Measurements from ENCODE around the gene CRCP. TPM values are rescaled to one million over a fixed set of nuclear protein-coding genes. Genes with fewer than 3 reads are reported as not detected.

CRCP gene
- polyA plus RNA-seq, 1 donor (not counting 4 experiments of a cell fraction or from before 2014, with no cell fraction given), result 25.4 TPM

DNA sequence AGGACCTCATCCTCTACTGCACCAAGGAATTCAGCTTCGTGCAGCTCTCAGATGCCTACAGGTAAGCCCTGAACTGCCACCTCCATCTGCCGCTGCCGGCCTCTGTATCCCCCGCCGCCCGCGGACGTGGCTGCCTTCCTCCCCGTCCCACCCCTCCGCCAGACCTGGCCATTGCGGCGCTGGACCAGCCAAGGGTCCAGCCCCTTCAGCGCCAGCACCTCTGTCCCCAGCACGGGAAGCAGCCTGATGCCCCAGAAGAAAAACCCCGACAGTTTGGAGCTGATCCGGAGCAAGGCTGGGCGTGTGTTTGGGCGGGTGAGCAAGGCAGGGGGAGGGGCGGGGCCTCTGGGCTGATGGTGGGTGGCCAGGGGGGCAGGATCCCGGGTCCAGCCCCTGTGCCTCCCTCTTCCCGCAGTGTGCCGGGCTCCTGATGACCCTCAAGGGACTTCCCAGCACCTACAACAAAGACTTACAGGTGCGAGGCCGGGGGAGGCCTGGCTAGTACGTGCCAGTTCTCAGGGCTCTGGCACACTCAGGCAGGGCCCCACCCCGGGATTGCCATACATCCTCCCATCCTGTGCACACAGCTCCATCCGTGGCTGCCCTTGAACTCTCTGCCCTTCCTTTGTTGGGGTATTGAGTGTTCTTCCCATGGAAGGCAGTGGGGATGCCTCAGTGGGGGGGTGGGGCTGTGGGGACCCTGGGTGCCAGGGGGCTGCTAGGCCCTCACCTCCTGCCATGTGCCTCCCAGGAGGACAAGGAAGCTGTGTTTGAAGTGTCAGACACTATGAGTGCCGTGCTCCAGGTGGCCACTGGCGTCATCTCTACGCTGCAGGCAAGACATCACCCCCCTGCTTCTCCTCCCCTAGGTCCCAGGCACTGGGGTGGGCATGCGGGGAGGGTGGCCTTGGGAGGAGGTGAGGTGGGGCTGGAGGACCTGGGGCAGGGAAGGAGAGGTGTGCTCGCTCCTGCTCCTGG, 25.5 kb upstream of the CRCP start:
- no peak overlapping the region for H3K9ac ChIP-seq (ENCODE audit: control insufficient read depth, extremely low read depth, insufficient read depth, low read length)
- H3K9me3 ChIP-seq (ENCODE audit: control insufficient read depth, low read depth, low read length), result no peaks in the 10 kb centered on the region
- DNase-seq (ENCODE audit: low read depth, low spot score) (no peak), FAIRE-seq (no peak)
- H3K9me1 ChIP-seq (ENCODE audit: control insufficient read depth, extremely low read depth, insufficient read depth, low read length), result no peaks in the 10 kb centered on the region
- H2AFZ ChIP-seq (ENCODE audit: control insufficient read depth, low read length), result no peak overlapping the region
- H3K79me2 ChIP-seq (ENCODE audit: control insufficient read depth, insufficient read depth, low read length), result no peaks in the 10 kb centered on the region
- H3K36me3 ChIP-seq (ENCODE audit: control insufficient read depth in 2 of 2, extremely low read depth in 1 of 2, insufficient read depth in 2 of 2, low read length in 2 of 2), result peaks cover 0 to 13% of the 10 kb centered on the region in 2 experiments
- no peaks in the 10 kb centered on the region for H3K4me1 ChIP-seq (ENCODE audit: control insufficient read depth, extremely low read depth, insufficient read depth, low read length)
- H3K4me3 ChIP-seq (ENCODE audit: control insufficient read depth in 2 of 3, extremely low read depth in 1 of 3, insufficient read depth in 2 of 3, low read depth in 1 of 3, low read length in 3 of 3), result no peak overlapping the region
- H4K20me1 ChIP-seq (ENCODE audit: control insufficient read depth, extremely low read depth, insufficient read depth, low read length), result no peaks in the 10 kb centered on the region
- H3K27ac ChIP-seq (ENCODE audit: control insufficient read depth, insufficient read depth, low read length), result no peak overlapping the region
- dilution Hi-C loops (cut with MboI; ENCODE audit: extremely low pct_ligation_motif_present, low sequenced_read_pairs), result no loop called here
- H3K4me2 ChIP-seq (ENCODE audit: control insufficient read depth, extremely low read depth, insufficient read depth, low read depth, low read length), result no peak overlapping the region
- TF ChIP-seq, protein P1, sequence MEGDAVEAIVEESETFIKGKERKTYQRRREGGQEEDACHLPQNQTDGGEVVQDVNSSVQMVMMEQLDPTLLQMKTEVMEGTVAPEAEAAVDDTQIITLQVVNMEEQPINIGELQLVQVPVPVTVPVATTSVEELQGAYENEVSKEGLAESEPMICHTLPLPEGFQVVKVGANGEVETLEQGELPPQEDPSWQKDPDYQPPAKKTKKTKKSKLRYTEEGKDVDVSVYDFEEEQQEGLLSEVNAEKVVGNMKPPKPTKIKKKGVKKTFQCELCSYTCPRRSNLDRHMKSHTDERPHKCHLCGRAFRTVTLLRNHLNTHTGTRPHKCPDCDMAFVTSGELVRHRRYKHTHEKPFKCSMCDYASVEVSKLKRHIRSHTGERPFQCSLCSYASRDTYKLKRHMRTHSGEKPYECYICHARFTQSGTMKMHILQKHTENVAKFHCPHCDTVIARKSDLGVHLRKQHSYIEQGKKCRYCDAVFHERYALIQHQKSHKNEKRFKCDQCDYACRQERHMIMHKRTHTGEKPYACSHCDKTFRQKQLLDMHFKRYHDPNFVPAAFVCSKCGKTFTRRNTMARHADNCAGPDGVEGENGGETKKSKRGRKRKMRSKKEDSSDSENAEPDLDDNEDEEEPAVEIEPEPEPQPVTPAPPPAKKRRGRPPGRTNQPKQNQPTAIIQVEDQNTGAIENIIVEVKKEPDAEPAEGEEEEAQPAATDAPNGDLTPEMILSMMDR (optimal IDR thresholded peaks at IDR 0.05 in 1 of 3, IDR thresholded peaks at IDR 0.05 in 1 of 3, conservative IDR thresholded peaks at IDR 0.05 in 1 of 3; ENCODE audit: extremely low read depth in 1 of 3, insufficient read depth in 2 of 3, low read length in 3 of 3), result no peak
- TF ChIP-seq EZH2 (IDR thresholded peaks at IDR 0.05; ENCODE audit: low read length), result no peak
- H3K27me3 ChIP-seq (ENCODE audit: control insufficient read depth, extremely low read depth, insufficient read depth, low read length), result no peaks in the 10 kb centered on the region

DNA sequence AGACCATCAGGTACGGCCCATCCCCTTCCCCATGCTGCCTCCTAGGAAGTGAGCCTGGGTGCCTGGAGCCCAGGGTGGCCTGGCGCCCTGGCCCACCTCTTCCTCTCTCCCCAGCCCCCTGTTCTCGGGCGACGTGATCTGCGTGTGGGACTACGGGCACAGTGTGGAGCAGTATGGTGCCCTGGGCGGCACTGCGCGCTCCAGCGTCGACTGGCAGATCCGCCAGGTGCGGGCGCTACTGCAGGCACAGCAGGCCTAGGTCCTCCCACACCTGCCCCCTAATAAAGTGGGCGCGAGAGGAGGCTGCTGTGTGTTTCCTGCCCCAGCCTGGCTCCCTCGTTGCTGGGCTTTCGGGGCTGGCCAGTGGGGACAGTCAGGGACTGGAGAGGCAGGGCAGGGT, 22.0 kb upstream of the CRCP start:
- H3K27me3 ChIP-seq (ENCODE audit: control insufficient read depth, extremely low read depth, insufficient read depth, low read length), result no peaks in the 10 kb centered on the region
- no peak overlapping the region for H2AFZ ChIP-seq (ENCODE audit: control insufficient read depth, low read length)
- no peak overlapping the region for H3K4me3 ChIP-seq (ENCODE audit: control insufficient read depth in 2 of 3, extremely low read depth in 1 of 3, insufficient read depth in 2 of 3, low read depth in 1 of 3, low read length in 3 of 3)
- H3K27ac ChIP-seq (ENCODE audit: control insufficient read depth, insufficient read depth, low read length), result no peak overlapping the region
- TF ChIP-seq EZH2 (IDR thresholded peaks at IDR 0.05; ENCODE audit: low read length), result no peak
- TF ChIP-seq, protein P1 (optimal IDR thresholded peaks at IDR 0.05 in 1 of 3, IDR thresholded peaks at IDR 0.05 in 1 of 3, conservative IDR thresholded peaks at IDR 0.05 in 1 of 3; ENCODE audit: extremely low read depth in 1 of 3, insufficient read depth in 2 of 3, low read length in 3 of 3), result no peak
- H4K20me1 ChIP-seq (ENCODE audit: control insufficient read depth, extremely low read depth, insufficient read depth, low read length), result no peaks in the 10 kb centered on the region
- H3K9me1 ChIP-seq (ENCODE audit: control insufficient read depth, extremely low read depth, insufficient read depth, low read length), result no peaks in the 10 kb centered on the region
- no peak for FAIRE-seq
- dilution Hi-C loops (cut with MboI; ENCODE audit: extremely low pct_ligation_motif_present, low sequenced_read_pairs), result no loop called here
- H3K9me3 ChIP-seq (ENCODE audit: control insufficient read depth, low read depth, low read length), result no peaks in the 10 kb centered on the region
- H3K79me2 ChIP-seq (ENCODE audit: control insufficient read depth, insufficient read depth, low read length), result no peaks in the 10 kb centered on the region
- peaks cover 0 to 5% of the 10 kb centered on the region in 2 experiments for H3K36me3 ChIP-seq (ENCODE audit: control insufficient read depth in 2 of 2, extremely low read depth in 1 of 2, insufficient read depth in 2 of 2, low read length in 2 of 2)
- no peaks in the 10 kb centered on the region for H3K4me1 ChIP-seq (ENCODE audit: control insufficient read depth, extremely low read depth, insufficient read depth, low read length)
- DNase-seq (ENCODE audit: low read depth, low spot score), result no peak
- no peak overlapping the region for H3K9ac ChIP-seq (ENCODE audit: control insufficient read depth, extremely low read depth, insufficient read depth, low read length)
- no peak overlapping the region for H3K4me2 ChIP-seq (ENCODE audit: control insufficient read depth, extremely low read depth, insufficient read depth, low read depth, low read length)

Measured in keratinocyte (primary cell).